GM23338 (cell line): ENCODE measurements around the gene CAPZB. TPM values are rescaled to one million over a fixed set of nuclear protein-coding genes. Genes with fewer than 3 reads are reported as not detected.

ENCODE experiments used
- ATAC-seq: fragments of 200-7000 bp; cut with Tn5 transposase; 3 replicates; pipeline ENCODE4 v1.9.1; 2020
- DNase-seq: peaks from one replicate; pipeline ENCODE4 v3.0.0-alpha.2; 2015; ENCODE audit warnings: low spot score
- H2AFZ ChIP-seq: fragments of 200-600 bp; sonication (generic); 2 replicates; pipeline ENCODE4 v1.8.0; 2016; ENCODE audit warnings: antibody characterized with exemption, mild to moderate bottlenecking, moderate library complexity
- H3F3A ChIP-seq: fragments of 200-600 bp; sonication (generic); replicated peaks from 2 replicates; pipeline ENCODE4 v1.8.0; 2017; ENCODE audit warnings: antibody characterized with exemption, mixed run types, low read depth
- H3K27ac ChIP-seq: fragments of 200-600 bp; sonication (generic); 2 replicates; pipeline ENCODE4 v1.6.1; 2016; ENCODE audit warnings: low read depth
- H3K27me3 ChIP-seq: fragments of 200-600 bp; sonication (generic); 2 replicates; pipeline ENCODE4 v1.8.0; 2016; ENCODE audit warnings: mild to moderate bottlenecking, mixed run types, moderate library complexity; ENCODE audit not compliant: insufficient read depth
- H3K36me3 ChIP-seq: fragments of 200-600 bp; sonication (generic); 2 replicates; pipeline ENCODE4 v1.8.0; 2016; ENCODE audit warnings: mild to moderate bottlenecking; ENCODE audit not compliant: insufficient read depth
- H3K4me1 ChIP-seq: fragments of 200-600 bp; sonication (generic); 2 replicates; pipeline ENCODE4 v1.8.0; 2016; ENCODE audit warnings: mild to moderate bottlenecking, moderate library complexity; ENCODE audit not compliant: insufficient read depth
- H3K4me2 ChIP-seq: fragments of 200-600 bp; sonication (generic); 2 replicates; pipeline ENCODE4 v1.7.1; 2017; ENCODE audit warnings: mixed run types
- H3K4me3 ChIP-seq: fragments of 200-600 bp; sonication (generic); 2 replicates; pipeline ENCODE4 v1.6.1; 2016; ENCODE audit warnings: mixed run types
- H3K79me2 ChIP-seq: fragments of 200-600 bp; sonication (generic); replicated peaks from 2 replicates; pipeline ENCODE4 v1.8.0; 2017; ENCODE audit warnings: mild to moderate bottlenecking; ENCODE audit not compliant: insufficient read depth
- H3K9me2 ChIP-seq: fragments of 200-600 bp; sonication (generic); 2 replicates; pipeline ENCODE4 v1.8.0; 2017; ENCODE audit not compliant: insufficient read depth
- H4K20me1 ChIP-seq: fragments of 200-600 bp; sonication (generic); replicated peaks from 2 replicates; pipeline ENCODE4 v1.8.0; 2017; ENCODE audit warnings: mild to moderate bottlenecking; ENCODE audit not compliant: insufficient read depth
- H3K27ac Mint-ChIP-seq: 2 replicates; pipeline ENCODE4 v1.8.0; 2020; ENCODE audit warnings: inconsistent platforms, mild to moderate bottlenecking, moderate library complexity, mixed read lengths
- H3K27me3 Mint-ChIP-seq: 3 replicates; pipeline ENCODE4 v1.8.0; 2022; ENCODE audit warnings: low read depth, mild to moderate bottlenecking, moderate library complexity, mixed read lengths, inconsistent platforms; ENCODE audit not compliant: insufficient read depth, poor library complexity
- H3K36me3 Mint-ChIP-seq: 3 replicates; pipeline ENCODE4 v1.8.0; 2021; ENCODE audit warnings: low read depth, mild to moderate bottlenecking, inconsistent platforms, moderate library complexity, mixed read lengths
- H3K4me1 Mint-ChIP-seq: 3 replicates; pipeline ENCODE4 v1.8.0; 2020; ENCODE audit warnings: mild to moderate bottlenecking, inconsistent platforms, mixed read lengths
- H3K4me3 Mint-ChIP-seq: 3 replicates; pipeline ENCODE4 v1.8.0; 2021; ENCODE audit warnings: moderate library complexity, mild to moderate bottlenecking, inconsistent platforms, mixed read lengths
- H3K9me3 Mint-ChIP-seq: 3 replicates; pipeline ENCODE4 v1.8.0; 2020; ENCODE audit warnings: moderate library complexity, mild to moderate bottlenecking, inconsistent platforms, mixed read lengths
- CREB1 ChIP-seq: fragments of 250-450 bp; sonication (Bioruptor Pico); IDR thresholded peaks from 2 replicates; pipeline ENCODE4 v1.5.0; 2020; ENCODE audit warnings: low read depth, mild to moderate bottlenecking, moderate library complexity
- NANOG ChIP-seq: IDR thresholded peaks from 2 replicates; pipeline ENCODE4 v1.6.1; 2016; ENCODE audit warnings: antibody characterized with exemption, borderline replicate concordance
- POLR2AphosphoS5 ChIP-seq: IDR thresholded peaks from 2 replicates; pipeline ENCODE4 v1.6.1; 2016; ENCODE audit warnings: antibody characterized with exemption, low read depth
- STAT1 ChIP-seq: IDR thresholded peaks from one replicate; pipeline ENCODE4 v1.6.1; 2016; ENCODE audit warnings: antibody characterized with exemption; ENCODE audit not compliant: unreplicated experiment
- ZNF114 ChIP-seq: fragments of 250-450 bp; sonication (Bioruptor Pico); IDR thresholded peaks from 2 replicates; pipeline ENCODE4 v1.5.0; 2020; ENCODE audit warnings: mild to moderate bottlenecking, moderate library complexity
- ZNF462 ChIP-seq: fragments of 250-450 bp; sonication (Bioruptor Pico); IDR thresholded peaks from 2 replicates; pipeline ENCODE4 v1.5.0; 2020; ENCODE audit warnings: mild to moderate bottlenecking, moderate library complexity
- polyA plus RNA-seq: library from polyadenylated mRNA; unstranded; fragments of >200 nt; fragmentation: Nextera tagmentation; extraction: Ambion mirVana; gene quantifications from 2 replicates; pipeline ENCODE4 v1.2.1, GENCODE V29; 2016
- total RNA-seq: library from RNA; depleted of rRNA; stranded (reverse); fragments of >200 nt; shearing (Covaris generic); gene quantifications from 2 replicates; pipeline ENCODE4 v1.2.3, GENCODE V29; 2014
- TF ChIP-seq, protein P1 (sequence below), 2 experiments: fragments of 200-600 bp in 1 of 2; sonication (generic) in 1 of 2; conservative IDR thresholded peaks; 2 replicates each; pipeline versions ENCODE4 v1.5.1 to v1.6.1; 2016 to 2017; ENCODE audit warnings: antibody characterized with exemption in 2 of 2, low read depth in 2 of 2, mild to moderate bottlenecking in 2 of 2, moderate library complexity in 1 of 2
- TF ChIP-seq, protein P2 (sequence below): IDR thresholded peaks from one replicate; pipeline ENCODE4 v1.6.1; 2018; ENCODE audit warnings: antibody characterized with exemption; ENCODE audit not compliant: unreplicated experiment

CAPZB gene
- total and polyA plus RNA-seq, 2 experiments from 2014 or later = 195 to 348 TPM

- TF ChIP-seq, protein P1, sequence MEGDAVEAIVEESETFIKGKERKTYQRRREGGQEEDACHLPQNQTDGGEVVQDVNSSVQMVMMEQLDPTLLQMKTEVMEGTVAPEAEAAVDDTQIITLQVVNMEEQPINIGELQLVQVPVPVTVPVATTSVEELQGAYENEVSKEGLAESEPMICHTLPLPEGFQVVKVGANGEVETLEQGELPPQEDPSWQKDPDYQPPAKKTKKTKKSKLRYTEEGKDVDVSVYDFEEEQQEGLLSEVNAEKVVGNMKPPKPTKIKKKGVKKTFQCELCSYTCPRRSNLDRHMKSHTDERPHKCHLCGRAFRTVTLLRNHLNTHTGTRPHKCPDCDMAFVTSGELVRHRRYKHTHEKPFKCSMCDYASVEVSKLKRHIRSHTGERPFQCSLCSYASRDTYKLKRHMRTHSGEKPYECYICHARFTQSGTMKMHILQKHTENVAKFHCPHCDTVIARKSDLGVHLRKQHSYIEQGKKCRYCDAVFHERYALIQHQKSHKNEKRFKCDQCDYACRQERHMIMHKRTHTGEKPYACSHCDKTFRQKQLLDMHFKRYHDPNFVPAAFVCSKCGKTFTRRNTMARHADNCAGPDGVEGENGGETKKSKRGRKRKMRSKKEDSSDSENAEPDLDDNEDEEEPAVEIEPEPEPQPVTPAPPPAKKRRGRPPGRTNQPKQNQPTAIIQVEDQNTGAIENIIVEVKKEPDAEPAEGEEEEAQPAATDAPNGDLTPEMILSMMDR (conservative IDR thresholded peaks at IDR 0.05; ENCODE audit: low read depth in 2 of 2) = no peak
- TF ChIP-seq ZNF114 = no peak
- TF ChIP-seq, protein P2, sequence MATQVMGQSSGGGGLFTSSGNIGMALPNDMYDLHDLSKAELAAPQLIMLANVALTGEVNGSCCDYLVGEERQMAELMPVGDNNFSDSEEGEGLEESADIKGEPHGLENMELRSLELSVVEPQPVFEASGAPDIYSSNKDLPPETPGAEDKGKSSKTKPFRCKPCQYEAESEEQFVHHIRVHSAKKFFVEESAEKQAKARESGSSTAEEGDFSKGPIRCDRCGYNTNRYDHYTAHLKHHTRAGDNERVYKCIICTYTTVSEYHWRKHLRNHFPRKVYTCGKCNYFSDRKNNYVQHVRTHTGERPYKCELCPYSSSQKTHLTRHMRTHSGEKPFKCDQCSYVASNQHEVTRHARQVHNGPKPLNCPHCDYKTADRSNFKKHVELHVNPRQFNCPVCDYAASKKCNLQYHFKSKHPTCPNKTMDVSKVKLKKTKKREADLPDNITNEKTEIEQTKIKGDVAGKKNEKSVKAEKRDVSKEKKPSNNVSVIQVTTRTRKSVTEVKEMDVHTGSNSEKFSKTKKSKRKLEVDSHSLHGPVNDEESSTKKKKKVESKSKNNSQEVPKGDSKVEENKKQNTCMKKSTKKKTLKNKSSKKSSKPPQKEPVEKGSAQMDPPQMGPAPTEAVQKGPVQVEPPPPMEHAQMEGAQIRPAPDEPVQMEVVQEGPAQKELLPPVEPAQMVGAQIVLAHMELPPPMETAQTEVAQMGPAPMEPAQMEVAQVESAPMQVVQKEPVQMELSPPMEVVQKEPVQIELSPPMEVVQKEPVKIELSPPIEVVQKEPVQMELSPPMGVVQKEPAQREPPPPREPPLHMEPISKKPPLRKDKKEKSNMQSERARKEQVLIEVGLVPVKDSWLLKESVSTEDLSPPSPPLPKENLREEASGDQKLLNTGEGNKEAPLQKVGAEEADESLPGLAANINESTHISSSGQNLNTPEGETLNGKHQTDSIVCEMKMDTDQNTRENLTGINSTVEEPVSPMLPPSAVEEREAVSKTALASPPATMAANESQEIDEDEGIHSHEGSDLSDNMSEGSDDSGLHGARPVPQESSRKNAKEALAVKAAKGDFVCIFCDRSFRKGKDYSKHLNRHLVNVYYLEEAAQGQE = no peak
- no peak for TF ChIP-seq CREB1
- TF ChIP-seq POLR2AphosphoS5 = no peak
- no peak for TF ChIP-seq NANOG
- no peak for TF ChIP-seq STAT1
These were observed 169.8 kb downstream of the CAPZB start (continued) for GRCh38 chr1:19315378-19316198.

DNA sequence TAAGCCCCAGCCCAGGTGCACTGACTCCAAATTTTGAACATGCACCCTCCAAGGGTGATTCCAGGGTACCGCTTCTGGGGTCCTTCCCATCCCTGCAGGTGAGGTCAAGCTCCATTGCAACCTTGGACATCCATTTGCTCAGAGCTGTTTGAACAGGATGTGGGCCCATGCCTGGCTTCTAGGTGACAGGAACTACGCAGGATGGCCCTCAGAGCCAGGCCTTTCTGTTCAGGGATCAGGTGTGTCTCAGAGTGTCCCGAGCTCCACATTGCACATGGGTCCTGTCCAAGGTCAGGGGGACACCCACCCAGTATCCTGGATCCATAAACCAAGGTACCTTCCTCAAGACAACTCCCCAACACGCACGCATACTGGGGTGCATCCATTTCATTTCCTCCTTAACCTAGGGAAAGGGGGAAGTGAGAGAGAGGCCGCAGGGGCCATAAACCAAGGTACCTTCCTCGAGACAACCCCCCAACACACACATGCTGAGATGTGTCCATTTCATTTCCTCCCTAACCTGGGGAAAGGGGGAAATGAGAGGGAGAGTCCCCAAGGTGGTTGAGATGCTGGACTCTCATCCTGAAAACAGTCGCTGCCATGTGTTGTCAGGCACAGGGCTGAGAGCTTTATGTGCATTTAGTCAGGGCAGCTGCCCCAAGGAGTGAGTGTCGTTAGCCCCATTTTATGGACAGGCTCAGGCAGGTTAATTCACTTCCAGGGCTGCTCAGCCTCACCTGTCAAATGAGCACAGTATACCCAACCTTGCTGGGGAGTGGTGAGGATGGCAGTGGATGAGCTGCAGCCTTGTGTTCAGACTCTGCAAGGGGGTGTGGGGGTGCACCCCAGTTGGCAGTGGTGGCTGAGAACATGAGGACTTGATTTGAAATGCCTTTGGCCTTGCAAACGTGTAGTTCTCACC is 171.1 kb downstream of the CAPZB start:
- ATAC-seq = no peak
- no peaks in the 10 kb centered on the region; the same call in 1 of the 2 replicates for H3K36me3 ChIP-seq
- no peak overlapping the region for H3K4me3 Mint-ChIP-seq
- no peak overlapping the region for H3K27ac ChIP-seq
- 0 out of 2 replicates have a peak, but pooled peaks cover 3% of the 10 kb centered on the region for H4K20me1 ChIP-seq
- no peak overlapping the region for H2AFZ ChIP-seq
- H3K4me1 ChIP-seq = 0 out of 2 replicates have a peak, but pooled peaks cover 8% of the 10 kb centered on the region
- no peaks in the 10 kb centered on the region; the same call in 1 of the 2 replicates for H3K79me2 ChIP-seq
- H3K36me3 Mint-ChIP-seq = peaks cover 14% of the 10 kb centered on the region
- H3K4me1 Mint-ChIP-seq = peaks cover 22% of the 10 kb centered on the region
- peaks cover 8% of the 10 kb centered on the region for H3K27me3 Mint-ChIP-seq
- no peak overlapping the region for H3K4me3 ChIP-seq
- no peak overlapping the region for H3K4me2 ChIP-seq
- no peak for DNase-seq
- H3F3A ChIP-seq = no peaks in the 10 kb centered on the region
- no peaks in the 10 kb centered on the region for H3K9me2 ChIP-seq
- H3K27me3 ChIP-seq = peaks cover 10% of the 10 kb centered on the region
- no peak overlapping the region for H3K27ac Mint-ChIP-seq
- H3K9me3 Mint-ChIP-seq = no peaks in the 10 kb centered on the region
- TF ChIP-seq CREB1 (no peak), ZNF462 (no peak)
